Osteocyte (in vitro differentiated cells): ENCODE data around the gene SLF2. TPM values are rescaled to one million over a fixed set of nuclear protein-coding genes. Genes with fewer than 3 reads are reported as not detected.

Experiments
- DNase-seq: peaks from one replicate; pipeline ENCODE4 v3.0.0; 2021; ENCODE audit warnings: mixed read lengths; ENCODE audit not compliant: unreplicated experiment; ENCODE audit errors: extremely low spot score
- H3K27ac Mint-ChIP-seq: one replicate; pipeline ENCODE4 v1.8.0; 2021; ENCODE audit warnings: mild to moderate bottlenecking, mixed read lengths; ENCODE audit not compliant: unreplicated experiment
- H3K27me3 Mint-ChIP-seq: one replicate; pipeline ENCODE4 v1.8.0; 2021; ENCODE audit warnings: mixed read lengths; ENCODE audit not compliant: unreplicated experiment
- H3K36me3 Mint-ChIP-seq: one replicate; pipeline ENCODE4 v1.8.0; 2021; ENCODE audit warnings: mixed read lengths; ENCODE audit not compliant: unreplicated experiment
- H3K4me1 Mint-ChIP-seq: one replicate; pipeline ENCODE4 v1.8.0; 2021; ENCODE audit warnings: mixed read lengths; ENCODE audit not compliant: unreplicated experiment
- H3K4me3 Mint-ChIP-seq: one replicate; pipeline ENCODE4 v1.8.0; 2021; ENCODE audit warnings: mild to moderate bottlenecking, moderate library complexity, mixed read lengths; ENCODE audit not compliant: unreplicated experiment
- H3K9me3 Mint-ChIP-seq: one replicate; pipeline ENCODE4 v1.8.0; 2021; ENCODE audit warnings: mixed read lengths; ENCODE audit not compliant: unreplicated experiment
- CTCF ChIP-seq: fragments of 200-600 bp; sonication (generic); IDR thresholded peaks from 2 replicates; pipeline ENCODE4 v1.5.0; 2021; ENCODE audit warnings: antibody characterized with exemption, mild to moderate bottlenecking, moderate library complexity
- total RNA-seq: library from RNA; stranded (reverse); gene quantifications from 2 replicates; pipeline ENCODE4 v1.2.1, GENCODE V29; 2021

The SLF2 gene
- total RNA-seq, 1 donor from 2014 or later: 28.3 TPM

GRCh38 chr10:100948916-100949315 lies 36.2 kb downstream of the SLF2 start:
- TF ChIP-seq CTCF: no peak
- no peak for DNase-seq
- Mint-ChIP-seq H3K36me3 (peaks cover 44% of the 10 kb centered on the region), H3K9me3 (no peaks in the 10 kb centered on the region), H3K27ac (no peak overlapping the region), H3K4me1 (no peaks in the 10 kb centered on the region), H3K27me3 (no peaks in the 10 kb centered on the region), H3K4me3 (no peak overlapping the region)

DNA sequence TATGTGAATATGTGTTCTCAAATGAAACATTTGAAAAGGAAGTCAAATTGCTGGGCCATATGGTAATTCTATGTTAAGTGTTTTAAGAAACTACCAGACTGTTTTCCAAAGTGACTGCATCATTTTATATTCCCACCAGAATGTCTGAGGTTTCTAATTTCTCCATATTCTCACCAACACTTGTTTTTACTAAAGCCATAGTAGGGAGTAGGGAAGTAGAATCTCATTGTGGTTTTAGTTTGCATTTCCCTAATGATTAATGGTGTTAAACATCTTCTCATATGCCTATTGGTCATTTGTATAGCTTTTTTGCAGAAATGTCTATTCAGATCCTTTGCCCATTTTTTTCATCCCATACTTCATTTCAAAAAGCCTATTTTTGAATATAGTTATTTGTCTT lies 47.5 kb downstream of the SLF2 start:
- peaks cover 52% of the 10 kb centered on the region for H3K36me3 Mint-ChIP-seq
- no peak overlapping the region for H3K27ac Mint-ChIP-seq
- no peak overlapping the region for H3K4me3 Mint-ChIP-seq
- TF ChIP-seq CTCF: no peak
- H3K4me1 Mint-ChIP-seq: no peaks in the 10 kb centered on the region
- H3K9me3 Mint-ChIP-seq: no peaks in the 10 kb centered on the region
- no peak for DNase-seq
- H3K27me3 Mint-ChIP-seq: no peaks in the 10 kb centered on the region

DNA sequence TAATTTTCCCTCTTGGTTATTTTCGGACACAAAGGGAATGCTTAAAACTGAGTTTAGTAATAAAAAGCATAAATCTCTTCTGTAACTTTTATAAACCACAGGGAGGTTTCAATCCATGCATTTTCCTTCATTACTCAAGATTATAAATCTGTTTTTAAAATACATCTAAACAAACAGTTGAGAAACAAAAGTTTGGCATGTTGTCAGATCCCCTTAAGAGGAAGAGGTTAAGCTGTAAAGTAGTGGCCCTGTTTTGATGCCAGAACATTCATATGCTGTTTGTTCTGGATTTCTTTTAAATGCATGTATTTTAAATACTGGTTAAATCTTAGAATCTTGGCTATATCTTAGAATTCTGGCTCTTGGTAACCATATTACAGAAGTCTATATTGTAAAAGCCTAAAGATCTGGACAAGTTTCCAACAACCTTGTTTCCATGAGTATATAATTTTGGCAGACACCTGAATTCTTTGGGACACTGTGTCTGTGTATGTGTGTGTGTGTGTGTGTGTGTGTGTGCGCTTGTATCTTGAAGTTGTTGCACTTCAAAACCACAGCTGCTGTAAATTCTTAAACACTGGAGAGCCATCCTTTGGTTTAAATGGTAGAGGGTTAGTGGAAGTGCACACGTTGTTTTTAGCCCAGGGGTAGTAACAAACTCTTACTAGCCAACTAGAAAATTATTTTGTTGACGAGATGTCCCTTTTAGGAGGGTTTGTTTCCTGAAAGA lies 49.8 kb downstream of the SLF2 start:
- Mint-ChIP-seq H3K4me3 (no peak overlapping the region), H3K36me3 (peaks cover 42% of the 10 kb centered on the region), H3K9me3 (no peaks in the 10 kb centered on the region), H3K4me1 (no peaks in the 10 kb centered on the region), H3K27ac (no peak overlapping the region), H3K27me3 (no peaks in the 10 kb centered on the region)
- no peak for DNase-seq
- TF ChIP-seq CTCF: no peak

DNA sequence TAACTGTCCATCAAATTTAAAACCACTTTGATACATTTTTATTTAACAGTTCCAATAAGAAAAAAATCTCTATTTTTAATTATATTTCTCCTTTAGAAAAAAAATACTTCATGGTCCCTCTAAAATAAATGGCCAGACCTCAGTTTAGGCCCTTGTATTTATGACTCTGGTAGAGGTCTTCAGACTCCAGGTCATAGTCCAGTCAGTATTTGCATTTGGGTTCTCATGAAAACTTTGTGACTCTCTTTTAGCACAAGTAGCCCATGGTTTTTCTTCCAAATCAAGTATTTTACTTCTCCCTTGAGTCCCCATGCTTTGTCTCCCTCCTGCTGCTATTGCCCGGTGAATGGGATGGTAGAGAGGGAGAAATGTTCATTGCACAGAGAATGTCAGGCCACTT lies 51.1 kb downstream of the SLF2 start:
- peaks cover 6% of the 10 kb centered on the region for H3K4me1 Mint-ChIP-seq
- no peak for TF ChIP-seq CTCF

DNA sequence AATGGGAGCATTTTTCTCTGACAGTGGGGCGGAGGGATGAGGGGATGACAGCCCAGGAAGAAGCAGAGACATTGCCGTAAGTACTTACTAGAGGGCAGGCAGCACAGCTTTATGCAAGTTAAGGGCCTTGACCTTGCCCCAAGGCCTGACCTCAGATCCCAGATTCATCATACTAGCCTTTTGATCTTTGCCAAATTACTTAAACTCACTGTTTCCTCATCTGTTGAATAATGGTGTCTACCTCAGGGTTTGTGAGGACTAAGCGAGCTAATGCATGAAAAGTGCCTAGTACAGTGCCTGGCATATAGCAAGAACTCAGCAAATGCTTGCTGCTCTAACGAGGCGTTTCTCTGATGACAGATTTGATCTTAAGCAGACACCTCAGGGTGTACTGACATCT lies 53.1 kb downstream of the SLF2 start:
- Mint-ChIP-seq H3K27me3 (no peaks in the 10 kb centered on the region), H3K27ac (no peak overlapping the region), H3K4me3 (no peak overlapping the region), H3K36me3 (peaks cover 23% of the 10 kb centered on the region), H3K4me1 (peaks cover 11% of the 10 kb centered on the region), H3K9me3 (no peaks in the 10 kb centered on the region)
- no peak for TF ChIP-seq CTCF
- no peak for DNase-seq

More for the DNA sequence above, 51.1 kb downstream of the SLF2 start:
- H3K36me3 Mint-ChIP-seq: peaks cover 39% of the 10 kb centered on the region
- H3K4me3 Mint-ChIP-seq: no peak overlapping the region
- DNase-seq: no peak
- no peaks in the 10 kb centered on the region for H3K9me3 Mint-ChIP-seq
- no peak overlapping the region for H3K27ac Mint-ChIP-seq
- no peaks in the 10 kb centered on the region for H3K27me3 Mint-ChIP-seq
